Right lobe of liver (tissue), 4 donors: ENCODE measurements around the gene CAMTA1.

Source experiments
- POLR2A ChIP-seq: fragments of 450-650 bp; IDR thresholded peaks from one replicate; pipeline ENCODE4 v1.6.1; 2017; ENCODE audit warnings: antibody characterized with exemption, mild to moderate bottlenecking
- TF ChIP-seq, protein P1 (sequence below), 4 donors: fragments of 200-600 bp in 3 of 4; fragments of 450-650 bp in 1 of 4; IDR thresholded peaks; one replicate each; pipeline versions ENCODE4 v1.5.1 to v1.8.0; 2016 to 2022; ENCODE audit warnings: antibody characterized with exemption in 4 of 4, mild to moderate bottlenecking in 2 of 4
- donor health status: DM: no; HTN: no; CAD: no.
- donor health status: DM: no; HTN: no; CAD: no.
- donor health status: DM: no; HTN: yes; CAD: no.

DNA sequence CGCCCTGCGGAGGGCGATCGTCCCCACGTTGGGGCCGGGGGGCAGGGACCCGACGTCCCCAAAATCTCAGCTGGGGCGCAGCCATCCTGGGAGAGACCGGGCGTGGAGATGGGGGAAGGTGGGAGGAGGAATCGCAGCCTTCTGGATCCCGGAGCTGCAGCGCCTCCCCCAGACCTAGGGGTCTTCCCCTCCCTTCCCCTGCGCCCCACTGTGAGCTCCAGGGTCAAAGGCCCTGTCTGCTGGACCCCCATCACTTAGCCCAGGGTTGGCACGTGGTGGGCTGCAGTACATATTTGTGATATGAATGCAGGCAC, 895.7 kb downstream of the CAMTA1 start:
- TF ChIP-seq, protein P1, sequence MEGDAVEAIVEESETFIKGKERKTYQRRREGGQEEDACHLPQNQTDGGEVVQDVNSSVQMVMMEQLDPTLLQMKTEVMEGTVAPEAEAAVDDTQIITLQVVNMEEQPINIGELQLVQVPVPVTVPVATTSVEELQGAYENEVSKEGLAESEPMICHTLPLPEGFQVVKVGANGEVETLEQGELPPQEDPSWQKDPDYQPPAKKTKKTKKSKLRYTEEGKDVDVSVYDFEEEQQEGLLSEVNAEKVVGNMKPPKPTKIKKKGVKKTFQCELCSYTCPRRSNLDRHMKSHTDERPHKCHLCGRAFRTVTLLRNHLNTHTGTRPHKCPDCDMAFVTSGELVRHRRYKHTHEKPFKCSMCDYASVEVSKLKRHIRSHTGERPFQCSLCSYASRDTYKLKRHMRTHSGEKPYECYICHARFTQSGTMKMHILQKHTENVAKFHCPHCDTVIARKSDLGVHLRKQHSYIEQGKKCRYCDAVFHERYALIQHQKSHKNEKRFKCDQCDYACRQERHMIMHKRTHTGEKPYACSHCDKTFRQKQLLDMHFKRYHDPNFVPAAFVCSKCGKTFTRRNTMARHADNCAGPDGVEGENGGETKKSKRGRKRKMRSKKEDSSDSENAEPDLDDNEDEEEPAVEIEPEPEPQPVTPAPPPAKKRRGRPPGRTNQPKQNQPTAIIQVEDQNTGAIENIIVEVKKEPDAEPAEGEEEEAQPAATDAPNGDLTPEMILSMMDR (IDR thresholded peaks at IDR 0.05) = no peak
- TF ChIP-seq POLR2A = no peak
